IPS-15b (cell line): ENCODE data around the gene TMPRSS12.
"Not testable (repeated sequence)": the region's sequence is repeated elsewhere in the genome, so short reads cannot be mapped to it uniquely, and the experiment has no call there.

ENCODE experiments used
- H3K27me3 ChIP-seq: one replicate; pipeline ENCODE4 v1.6.1; 2013; ENCODE audit warnings: low read length; ENCODE audit not compliant: control insufficient read depth, insufficient read depth
- H3K36me3 ChIP-seq: one replicate; pipeline ENCODE4 v1.6.1; 2013; ENCODE audit warnings: low read length; ENCODE audit not compliant: control insufficient read depth, insufficient read depth
- H3K4me1 ChIP-seq: one replicate; pipeline ENCODE4 v1.6.1; 2013; ENCODE audit warnings: mild to moderate bottlenecking, low read length; ENCODE audit not compliant: control insufficient read depth, insufficient read depth
- H3K4me3 ChIP-seq: one replicate; pipeline ENCODE4 v1.5.1; 2013; ENCODE audit warnings: low read depth, low read length
- H3K9ac ChIP-seq: one replicate; pipeline ENCODE4 v1.6.1; 2013; ENCODE audit warnings: low read depth, mild to moderate bottlenecking, low read length
- H3K9me3 ChIP-seq: one replicate; pipeline ENCODE4 v1.6.1; 2013; ENCODE audit warnings: mild to moderate bottlenecking, low read length; ENCODE audit not compliant: control insufficient read depth, insufficient read depth

The TMPRSS12 gene

DNA sequence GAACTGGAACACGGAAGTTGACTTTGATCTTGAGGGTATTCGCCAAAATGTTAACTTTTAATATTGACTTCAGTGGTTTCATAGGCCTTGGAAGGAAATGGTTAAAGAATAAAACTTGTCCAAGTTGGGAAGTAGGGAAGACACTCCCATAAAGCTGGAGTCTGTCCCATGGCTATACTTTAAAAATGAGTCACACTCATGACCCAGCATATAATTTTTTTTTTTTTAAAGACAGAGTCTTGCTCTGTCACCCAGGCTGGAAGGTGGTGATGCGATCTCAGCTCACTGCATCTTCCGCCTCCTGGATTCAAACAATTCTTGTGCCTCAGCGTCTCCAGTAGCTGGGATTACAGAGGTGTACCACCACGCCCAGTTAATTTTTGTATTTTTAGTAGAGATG is 19.6 kb downstream of the TMPRSS12 start:
- Histone ChIP-seq H3K36me3 (no peaks in the 10 kb centered on the region), H3K27me3 (no peaks in the 10 kb centered on the region), H3K4me1 (no peaks in the 10 kb centered on the region), H3K9ac (no peak overlapping the region), H3K9me3 (peaks cover 4% of the 10 kb centered on the region), H3K4me3 (no peak overlapping the region)

DNA sequence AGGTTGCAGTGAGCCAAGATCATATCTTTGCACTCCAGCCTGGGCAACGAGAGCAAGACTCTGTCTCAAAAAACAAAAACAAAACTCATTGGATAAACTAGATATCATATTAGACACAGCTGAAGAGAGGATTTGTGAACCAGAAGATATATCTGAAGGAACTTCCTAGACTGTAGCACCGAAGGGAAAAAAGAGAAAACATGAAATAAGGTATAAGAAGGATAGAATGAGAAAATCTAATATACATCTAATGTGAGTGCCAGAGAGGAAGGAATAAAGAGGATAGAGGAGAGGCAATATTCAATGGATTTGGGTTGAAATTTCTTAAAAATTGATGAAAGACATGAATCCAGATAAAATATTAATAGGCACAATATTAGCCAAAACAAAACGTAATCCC is 22.5 kb downstream of the TMPRSS12 start:
- H3K4me3 ChIP-seq = no peak overlapping the region
- H3K36me3 ChIP-seq = no peaks in the 10 kb centered on the region
- H3K9me3 ChIP-seq = peaks cover 4% of the 10 kb centered on the region
- no peak overlapping the region for H3K9ac ChIP-seq
- no peaks in the 10 kb centered on the region for H3K4me1 ChIP-seq
- no peaks in the 10 kb centered on the region for H3K27me3 ChIP-seq

GRCh38 chr12:50868881-50869280 is 26.2 kb downstream of the TMPRSS12 start:
- not testable (repeated sequence) for H3K4me1 ChIP-seq, H3K4me3 ChIP-seq, H3K9ac ChIP-seq, H3K36me3 ChIP-seq, H3K27me3 ChIP-seq, H3K9me3 ChIP-seq

GRCh38 chr12:50882563-50882962 is 39.8 kb downstream of the TMPRSS12 start:
- no peak overlapping the region for H3K9ac ChIP-seq

DNA sequence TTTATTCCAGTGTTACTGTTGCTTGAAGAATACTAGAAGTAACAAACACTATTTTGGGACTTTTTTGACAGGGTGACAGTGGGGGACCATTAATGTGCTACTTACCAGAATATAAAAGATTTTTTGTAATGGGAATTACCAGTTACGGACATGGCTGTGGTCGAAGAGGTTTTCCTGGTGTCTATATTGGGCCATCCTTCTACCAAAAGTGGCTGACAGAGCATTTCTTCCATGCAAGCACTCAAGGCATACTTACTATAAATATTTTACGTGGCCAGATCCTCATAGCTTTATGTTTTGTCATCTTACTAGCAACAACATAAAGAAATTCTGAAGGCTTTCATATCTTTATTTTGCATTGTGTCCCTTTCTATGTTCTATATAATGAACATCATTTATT is 44.5 kb downstream of the TMPRSS12 start:
- H3K4me1 ChIP-seq = no peaks in the 10 kb centered on the region
- H3K9me3 ChIP-seq = no peaks in the 10 kb centered on the region
- H3K36me3 ChIP-seq = no peaks in the 10 kb centered on the region
- no peaks in the 10 kb centered on the region for H3K27me3 ChIP-seq
- no peak overlapping the region for H3K4me3 ChIP-seq
- H3K9ac ChIP-seq = no peak overlapping the region

More at GRCh38 chr12:50882563-50882962, 39.8 kb downstream of the TMPRSS12 start:
- Histone ChIP-seq H3K36me3 (no peaks in the 10 kb centered on the region), H3K4me3 (no peak overlapping the region), H3K27me3 (no peaks in the 10 kb centered on the region), H3K9me3 (no peaks in the 10 kb centered on the region), H3K4me1 (no peaks in the 10 kb centered on the region)

GRCh38 chr12:50888666-50889065 is 45.9 kb downstream of the TMPRSS12 start:
- no peaks in the 10 kb centered on the region for H3K27me3 ChIP-seq

DNA sequence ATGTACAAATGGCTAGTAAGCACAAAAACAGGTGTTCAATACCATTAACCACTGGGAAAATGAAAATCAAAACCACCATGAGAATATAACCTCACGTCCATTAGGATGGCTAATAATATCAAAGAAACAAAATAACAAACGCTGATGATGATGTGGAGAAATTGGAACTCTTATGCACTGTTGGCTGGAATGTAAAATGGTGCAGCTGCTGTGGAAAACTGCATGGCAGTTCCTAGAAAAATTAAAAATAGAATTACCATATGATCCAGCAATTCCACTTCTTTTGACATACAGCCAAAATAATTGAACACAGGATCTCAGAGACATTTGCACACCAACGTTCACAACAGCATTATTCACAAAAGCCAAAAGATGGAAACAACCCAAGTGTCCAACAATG is 51.5 kb downstream of the TMPRSS12 start:
- no peak overlapping the region for H3K9ac ChIP-seq
- H3K36me3 ChIP-seq = no peaks in the 10 kb centered on the region
- no peak overlapping the region for H3K4me3 ChIP-seq
- no peaks in the 10 kb centered on the region for H3K27me3 ChIP-seq
- no peaks in the 10 kb centered on the region for H3K9me3 ChIP-seq
- no peaks in the 10 kb centered on the region for H3K4me1 ChIP-seq

More at GRCh38 chr12:50888666-50889065, 45.9 kb downstream of the TMPRSS12 start:
- no peak overlapping the region for H3K4me3 ChIP-seq
- H3K4me1 ChIP-seq = no peaks in the 10 kb centered on the region
- no peaks in the 10 kb centered on the region for H3K36me3 ChIP-seq
- no peak overlapping the region for H3K9ac ChIP-seq
- H3K9me3 ChIP-seq = no peaks in the 10 kb centered on the region

GRCh38 chr12:50901685-50902113 is 59.0 kb downstream of the TMPRSS12 start:
- no peaks in the 10 kb centered on the region for H3K27me3 ChIP-seq
- no peak overlapping the region for H3K9ac ChIP-seq
- H3K36me3 ChIP-seq = no peaks in the 10 kb centered on the region
- H3K4me3 ChIP-seq = no peak overlapping the region
- H3K9me3 ChIP-seq = no peaks in the 10 kb centered on the region
- H3K4me1 ChIP-seq = no peaks in the 10 kb centered on the region

DNA sequence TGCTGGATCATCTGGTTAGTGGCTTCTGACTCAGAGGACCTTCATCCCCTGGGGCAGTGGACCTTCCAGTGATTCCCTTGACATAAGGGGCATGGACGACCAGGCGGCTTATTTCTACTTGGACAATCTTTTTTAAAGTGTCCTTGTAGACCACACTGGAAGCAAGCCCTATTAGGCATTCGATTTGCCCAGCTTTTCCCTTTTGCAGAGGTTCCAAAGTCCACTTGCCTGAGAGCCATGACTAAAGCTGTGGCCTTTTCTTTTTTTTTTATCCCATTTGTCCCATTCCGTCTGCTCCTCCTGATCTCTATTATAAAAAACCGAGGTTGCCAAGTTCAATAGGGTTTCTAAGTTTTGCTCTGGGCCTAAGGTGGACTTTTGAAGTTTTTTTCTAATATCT is 65.8 kb downstream of the TMPRSS12 start:
- not testable (repeated sequence) for H3K36me3 ChIP-seq, H3K9me3 ChIP-seq, H3K4me1 ChIP-seq

GRCh38 chr12:50912361-50912760 is 69.6 kb downstream of the TMPRSS12 start:
- peaks cover 17% of the 10 kb centered on the region for H3K9me3 ChIP-seq
- H3K4me3 ChIP-seq, H3K27me3 ChIP-seq, H3K36me3 ChIP-seq, H3K9ac ChIP-seq, H3K4me1 ChIP-seq: not testable (repeated sequence)

More for the DNA sequence above, 65.8 kb downstream of the TMPRSS12 start:
- not testable (repeated sequence) for H3K9ac ChIP-seq, H3K27me3 ChIP-seq, H3K4me3 ChIP-seq

GRCh38 chr12:50913224-50913623 is 70.5 kb downstream of the TMPRSS12 start:
- no peak overlapping the region for H3K9ac ChIP-seq
- H3K4me1 ChIP-seq = no peaks in the 10 kb centered on the region
- H3K27me3 ChIP-seq = no peaks in the 10 kb centered on the region
- peaks cover 17% of the 10 kb centered on the region for H3K9me3 ChIP-seq
- no peaks in the 10 kb centered on the region for H3K36me3 ChIP-seq
- no peak overlapping the region for H3K4me3 ChIP-seq

- Histone ChIP-seq H3K9ac (no peak overlapping the region), H3K4me1 (no peaks in the 10 kb centered on the region), H3K4me3 (no peak overlapping the region), H3K36me3 (no peaks in the 10 kb centered on the region), H3K27me3 (no peaks in the 10 kb centered on the region), H3K9me3 (peaks cover 17% of the 10 kb centered on the region)
Observed at GRCh38 chr12:50914872-50915484, 72.3 kb downstream of the TMPRSS12 start.
